ENCODE data around the gene DRAM1.

DNA sequence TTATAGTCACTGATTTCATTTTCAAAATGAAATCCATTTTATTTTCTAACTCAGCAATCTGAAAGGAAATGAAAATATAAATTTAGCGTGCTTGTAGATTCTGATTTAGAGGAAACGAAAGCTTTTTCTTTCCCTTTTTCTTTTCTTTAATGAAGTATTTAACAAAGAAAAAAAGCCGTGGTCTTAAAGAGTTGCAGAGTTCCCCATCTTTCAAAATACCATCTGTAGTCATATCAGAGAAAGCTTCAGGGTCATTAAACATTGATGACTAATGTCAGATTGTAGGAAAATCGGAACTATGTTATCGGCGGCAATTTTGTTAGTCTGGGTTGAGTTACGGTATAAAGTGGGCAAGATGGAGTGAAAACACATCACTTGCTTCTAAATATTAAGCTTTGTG, 32.3 kb downstream of the DRAM1 start:
- TF ChIP-seq, protein P1, sequence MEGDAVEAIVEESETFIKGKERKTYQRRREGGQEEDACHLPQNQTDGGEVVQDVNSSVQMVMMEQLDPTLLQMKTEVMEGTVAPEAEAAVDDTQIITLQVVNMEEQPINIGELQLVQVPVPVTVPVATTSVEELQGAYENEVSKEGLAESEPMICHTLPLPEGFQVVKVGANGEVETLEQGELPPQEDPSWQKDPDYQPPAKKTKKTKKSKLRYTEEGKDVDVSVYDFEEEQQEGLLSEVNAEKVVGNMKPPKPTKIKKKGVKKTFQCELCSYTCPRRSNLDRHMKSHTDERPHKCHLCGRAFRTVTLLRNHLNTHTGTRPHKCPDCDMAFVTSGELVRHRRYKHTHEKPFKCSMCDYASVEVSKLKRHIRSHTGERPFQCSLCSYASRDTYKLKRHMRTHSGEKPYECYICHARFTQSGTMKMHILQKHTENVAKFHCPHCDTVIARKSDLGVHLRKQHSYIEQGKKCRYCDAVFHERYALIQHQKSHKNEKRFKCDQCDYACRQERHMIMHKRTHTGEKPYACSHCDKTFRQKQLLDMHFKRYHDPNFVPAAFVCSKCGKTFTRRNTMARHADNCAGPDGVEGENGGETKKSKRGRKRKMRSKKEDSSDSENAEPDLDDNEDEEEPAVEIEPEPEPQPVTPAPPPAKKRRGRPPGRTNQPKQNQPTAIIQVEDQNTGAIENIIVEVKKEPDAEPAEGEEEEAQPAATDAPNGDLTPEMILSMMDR (IDR thresholded peaks at IDR 0.05; ENCODE audit: low read depth, low read length) = no peak
- TF ChIP-seq EZH2phosphoT487 (IDR thresholded peaks at IDR 0.05; ENCODE audit: low read depth) = no peak
